GM19372 (cell line): Measurements from ENCODE around the gene CHST9.
"Not testable (repeated sequence)": the region's sequence is repeated elsewhere in the genome, so short reads cannot be mapped to it uniquely, and the experiment has no call there.

Experiments used
- ATAC-seq: cut with Tn5 transposase; IDR thresholded peaks from one replicate; pipeline ENCODE4 v1.9.1; 2021; ENCODE audit warnings: mild to moderate bottlenecking, low read depth, moderate library complexity; ENCODE audit not compliant: unreplicated experiment

Gene CHST9

GRCh38 chr18:26943906-26944305, 241.2 kb downstream of the CHST9 start:
- no peak for ATAC-seq

DNA sequence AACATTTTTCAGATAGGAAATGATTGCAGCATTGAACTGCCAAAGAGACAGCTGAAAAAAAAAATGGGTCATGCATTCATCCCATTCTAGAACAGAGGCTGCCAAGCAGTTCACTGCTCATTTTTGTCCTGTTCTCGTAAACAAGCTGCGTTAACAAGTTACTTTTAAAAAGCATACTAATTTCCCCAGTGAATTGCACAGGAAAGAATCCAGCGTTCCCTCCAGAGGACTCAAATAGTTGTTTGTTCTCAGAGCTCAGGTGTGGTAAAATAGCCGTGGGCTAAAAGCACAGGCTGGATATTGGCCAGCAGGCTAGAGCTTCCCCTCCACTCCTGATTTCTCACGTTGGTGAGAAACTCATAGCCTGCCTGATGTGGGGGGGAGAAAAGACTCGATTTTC, 243.5 kb downstream of the CHST9 start:
- ATAC-seq = no peak

DNA sequence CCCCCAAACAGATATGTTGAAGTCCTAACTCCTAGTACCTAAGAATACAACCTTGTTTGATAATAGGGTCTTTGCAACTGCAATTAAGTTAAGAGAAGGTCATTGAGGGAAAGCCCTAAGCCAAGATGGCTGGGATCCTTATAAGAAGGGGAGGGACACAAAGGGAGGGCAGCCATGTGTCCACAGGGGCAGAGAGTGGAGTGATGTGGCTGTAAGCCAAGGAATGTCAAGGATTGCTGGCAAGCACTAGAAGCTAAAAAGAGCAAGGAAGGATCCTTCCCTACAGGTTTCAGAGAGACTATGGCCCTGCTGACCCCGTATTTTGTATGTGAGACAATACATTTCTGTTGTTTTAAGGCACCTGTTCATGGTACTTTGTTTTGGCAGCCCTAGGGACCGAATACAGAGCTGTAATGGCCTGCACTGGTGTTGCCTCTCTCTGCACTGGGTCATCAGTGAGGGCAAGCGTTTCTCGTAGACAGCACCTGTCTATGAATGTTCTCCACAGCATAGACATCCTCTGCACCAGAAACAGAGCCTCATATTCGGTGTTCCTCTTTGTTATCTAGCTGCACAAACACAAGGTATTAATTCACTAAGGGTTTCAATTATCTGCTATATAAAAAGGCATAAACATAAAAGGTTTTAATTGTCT, 244.2 kb downstream of the CHST9 start:
- ATAC-seq = no peak

- ATAC-seq = no peak
These were observed 253.4 kb downstream of the CHST9 start for GRCh38 chr18:26931659-26932058.

GRCh38 chr18:26930630-26931029, 254.5 kb downstream of the CHST9 start:
- no peak for ATAC-seq

DNA sequence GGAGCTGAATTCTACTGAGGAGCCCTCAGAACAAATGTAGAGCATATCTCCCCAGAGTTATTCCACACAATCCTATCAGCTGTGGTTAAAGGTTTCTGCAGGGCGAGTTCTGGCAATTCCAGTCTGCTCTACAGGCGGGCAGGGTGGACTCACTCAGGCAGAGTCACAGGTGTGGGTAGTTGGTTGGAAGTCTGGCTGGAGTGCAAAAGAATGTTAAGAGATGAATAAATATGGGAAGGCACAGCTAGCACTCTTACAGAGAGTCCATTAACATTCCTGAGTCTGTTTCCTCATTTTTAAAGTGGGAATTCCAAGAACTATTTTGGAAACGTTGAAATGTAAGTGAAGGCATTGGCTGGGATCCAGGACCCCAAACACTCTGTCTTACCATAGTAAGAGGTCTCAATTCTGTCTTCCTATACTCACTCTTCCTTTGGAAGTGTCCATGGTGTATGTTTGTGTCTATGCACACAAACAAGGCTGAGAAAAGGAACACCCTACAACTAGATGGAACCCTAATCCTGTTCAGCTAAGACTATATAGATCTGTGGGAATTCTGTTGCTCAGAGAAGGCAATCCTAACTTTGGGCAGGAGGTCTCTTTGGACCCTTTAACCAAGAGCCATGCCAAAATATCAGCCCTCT, 256.3 kb downstream of the CHST9 start:
- no peak for ATAC-seq

DNA sequence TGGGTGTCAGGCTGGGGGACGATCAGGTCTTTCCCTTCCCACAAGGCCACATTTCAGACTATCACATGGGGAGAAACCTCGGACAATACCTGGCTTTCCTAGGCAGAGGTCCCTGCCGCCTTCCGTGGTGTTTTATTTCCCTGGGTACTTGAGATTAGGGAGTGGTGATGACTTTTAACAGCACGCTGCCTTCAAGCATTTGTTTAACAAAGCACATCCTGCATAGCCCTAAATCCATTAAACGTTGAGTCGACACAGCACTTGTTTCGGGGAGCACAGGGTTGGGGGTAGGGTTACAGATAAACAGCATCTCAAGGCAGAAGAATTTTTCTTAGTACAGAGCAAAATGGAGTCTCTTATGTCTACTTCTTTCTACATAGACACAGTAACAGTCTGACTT, 257.3 kb downstream of the CHST9 start:
- not testable (repeated sequence) for ATAC-seq

DNA sequence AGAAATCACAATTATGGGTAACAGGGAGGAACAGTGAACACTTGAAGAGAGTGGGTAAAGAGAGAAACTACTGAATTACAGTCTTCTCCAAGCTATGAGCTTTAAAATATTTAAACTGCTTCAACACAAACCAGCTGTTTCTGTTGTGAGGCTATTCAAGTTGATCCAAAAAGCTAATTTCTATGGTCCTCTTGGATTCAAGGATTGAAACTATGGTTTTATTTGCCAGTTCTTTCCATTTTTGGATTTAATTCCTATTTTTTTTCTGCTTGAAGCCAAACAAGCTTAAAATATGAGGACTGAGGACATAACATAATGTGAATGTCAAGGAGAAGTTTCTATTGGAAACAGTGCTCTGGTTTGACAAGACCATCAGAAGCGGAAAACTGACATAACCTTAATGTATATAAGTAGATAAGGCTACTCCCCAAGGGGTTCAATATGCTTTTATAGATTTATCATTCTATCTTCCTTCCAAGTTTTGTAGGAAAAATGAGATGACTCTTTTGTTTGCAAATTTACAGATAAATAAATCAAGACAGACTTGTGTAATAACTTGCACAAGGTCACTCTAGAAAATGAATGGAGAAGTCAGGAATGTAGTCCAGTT, 258.9 kb downstream of the CHST9 start:
- no peak for ATAC-seq

DNA sequence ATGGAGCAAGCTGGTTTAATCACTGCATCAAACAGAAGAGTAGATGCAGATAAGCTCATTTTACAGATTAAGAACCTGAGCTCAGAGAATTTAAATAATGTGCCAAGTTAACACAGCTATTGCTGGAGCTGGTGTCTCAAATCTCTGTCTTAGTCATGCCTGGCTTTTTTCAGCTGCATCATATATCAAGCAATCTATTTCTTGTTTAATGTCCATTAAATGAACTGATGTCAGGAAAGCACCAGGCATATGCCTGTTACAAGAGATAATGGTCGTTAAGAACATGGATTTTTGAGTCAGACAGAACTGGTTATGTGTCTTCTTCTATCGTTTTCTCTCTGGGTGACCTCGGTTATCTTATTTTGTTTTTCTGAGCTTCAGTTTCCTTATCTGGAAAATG, 259.8 kb downstream of the CHST9 start:
- ATAC-seq = no peak

DNA sequence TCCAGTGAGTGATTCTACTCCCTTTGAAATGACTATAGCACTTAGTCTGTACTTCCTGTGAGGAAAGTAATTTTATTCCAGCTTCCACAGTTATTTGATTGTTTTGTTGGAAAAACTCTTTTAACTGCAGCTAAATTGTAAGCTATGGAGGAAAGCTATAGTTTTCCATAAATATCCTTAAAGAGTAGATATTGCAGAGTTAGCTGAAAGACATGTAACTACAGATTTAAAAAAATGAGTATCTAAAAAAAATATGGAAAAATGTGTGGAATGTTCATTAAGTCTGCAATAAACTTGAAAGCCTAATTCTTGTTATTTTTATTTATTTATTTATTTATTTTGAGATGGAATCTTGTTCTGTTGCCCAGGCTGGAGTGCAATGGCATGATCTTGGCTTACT, 262.8 kb downstream of the CHST9 start:
- ATAC-seq = no peak

- ATAC-seq = no peak
These were observed 264.5 kb downstream of the CHST9 start for GRCh38 chr18:26920644-26921043.

- ATAC-seq = no peak
These were observed 265.5 kb downstream of the CHST9 start for GRCh38 chr18:26919627-26920026.

- ATAC-seq = no peak
These were observed 265.9 kb downstream of the CHST9 start for GRCh38 chr18:26919201-26919600.

DNA sequence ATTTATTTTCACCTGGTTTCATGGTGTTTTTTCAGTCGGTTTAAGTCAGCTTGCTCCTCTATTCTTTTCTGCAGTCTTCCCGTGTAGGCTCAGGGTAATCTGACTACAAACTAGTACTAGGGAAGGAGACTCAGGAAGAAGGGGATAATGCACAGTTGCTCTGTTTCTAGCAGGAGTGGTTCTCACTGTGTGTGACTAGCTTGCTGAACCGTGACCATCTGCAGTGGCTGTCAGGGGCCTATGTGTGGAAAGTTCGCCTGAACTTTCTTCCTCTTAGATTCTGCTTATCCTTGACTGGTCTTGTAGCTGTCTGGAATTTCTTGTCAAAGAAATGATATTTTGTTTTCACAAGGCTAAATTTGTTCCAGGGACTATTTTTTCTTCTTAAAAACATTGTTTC, 273.3 kb downstream of the CHST9 start:
- ATAC-seq = no peak

- no peak for ATAC-seq
These were observed 275.4 kb downstream of the CHST9 start for GRCh38 chr18:26909599-26910290.

- no peak for ATAC-seq
These were observed 276.2 kb downstream of the CHST9 start for GRCh38 chr18:26908906-26909305.

DNA sequence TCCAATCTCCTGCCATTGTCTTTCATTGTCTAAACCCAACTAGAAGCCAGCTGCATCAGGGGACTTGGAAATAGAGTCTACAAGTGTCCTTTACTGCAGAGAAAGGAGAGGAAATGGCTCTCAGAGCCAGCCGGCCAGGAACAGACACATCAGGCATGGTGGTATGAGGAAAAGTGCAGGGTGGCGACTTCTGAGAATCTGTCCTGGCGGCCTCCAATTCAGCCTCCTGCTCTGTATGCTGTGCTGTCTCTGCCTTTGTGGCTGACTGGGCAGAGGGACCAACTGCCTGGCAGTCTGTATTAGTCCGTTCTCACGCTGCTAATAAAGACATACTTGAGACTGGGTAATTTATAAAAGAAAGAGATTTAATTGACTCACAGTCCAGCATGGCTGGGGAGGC, 282.8 kb downstream of the CHST9 start:
- no peak for ATAC-seq

DNA sequence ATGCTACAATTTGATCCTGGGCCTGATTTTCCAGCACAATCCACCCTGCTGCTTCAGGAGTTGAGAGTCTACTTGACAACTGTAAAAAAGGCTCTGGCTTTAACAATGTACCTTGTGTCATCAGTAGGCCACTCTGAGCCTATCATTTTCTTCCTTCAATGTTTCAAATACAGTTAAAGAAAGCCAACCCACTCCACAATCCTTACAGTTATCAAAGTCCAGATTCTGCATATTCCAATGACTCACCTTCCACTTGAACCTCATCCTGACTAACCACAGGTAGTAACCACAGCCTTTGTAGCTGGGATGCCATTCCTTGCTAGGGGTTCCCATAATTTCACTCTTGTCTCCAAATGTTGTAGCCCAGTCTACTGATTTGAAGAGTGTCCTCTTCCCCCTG, 284.1 kb downstream of the CHST9 start:
- ATAC-seq = no peak

- no peak for ATAC-seq
These were observed 290.7 kb downstream of the CHST9 start for GRCh38 chr18:26894426-26894825.

- no peak for ATAC-seq
These were observed 291.1 kb downstream of the CHST9 start for GRCh38 chr18:26893996-26894395.

DNA sequence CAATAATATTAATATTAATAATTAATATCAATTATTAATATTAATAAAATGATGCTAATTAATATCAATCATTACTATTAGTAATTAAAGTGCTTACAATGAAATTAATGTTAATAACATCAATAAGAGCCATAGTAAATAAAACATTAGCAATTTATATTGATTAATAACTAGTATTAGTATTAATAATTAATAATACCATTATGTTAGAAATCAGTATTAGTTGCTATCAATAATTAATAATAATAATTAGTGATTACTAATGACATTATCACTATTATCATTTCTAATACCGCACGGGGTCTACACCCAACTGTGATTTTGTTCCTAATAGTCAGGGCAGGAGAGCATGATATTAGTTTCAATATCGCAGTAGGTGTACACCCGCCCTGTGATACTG, 296.8 kb downstream of the CHST9 start:
- ATAC-seq = no peak
